MM.1S (cell line): ENCODE data around the gene PCSK1N.
A peak's percentile ranks its signal among the peaks of the same experiment; 100 is the strongest.
"Not testable (repeated sequence)": the region's sequence is repeated elsewhere in the genome, so short reads cannot be mapped to it uniquely, and the experiment has no call there.

Experiments
- DNase-seq: peaks from one replicate; pipeline ENCODE4 v3.0.0-alpha.2; 2015
- H2AFZ ChIP-seq: fragments of 300-600 bp; sonication (generic); 2 replicates; pipeline ENCODE4 v1.6.0; 2016; ENCODE audit warnings: antibody characterized with exemption, low read length
- H3F3A ChIP-seq: fragments of 300-600 bp; sonication (generic); 2 replicates; pipeline ENCODE4 v1.6.1; 2016; ENCODE audit warnings: mild to moderate bottlenecking, antibody characterized with exemption, low read length, moderate library complexity, mixed read lengths; ENCODE audit not compliant: insufficient read depth
- H3K27ac ChIP-seq: fragments of 300-600 bp; sonication (generic); 2 replicates; pipeline ENCODE4 v1.5.1; 2016; ENCODE audit warnings: mild to moderate bottlenecking, low read length
- H3K27me3 ChIP-seq: fragments of 300-600 bp; sonication (generic); replicated peaks from 2 replicates; pipeline ENCODE4 v1.6.0; 2016; ENCODE audit warnings: low read length; ENCODE audit not compliant: insufficient read depth
- H3K36me3 ChIP-seq: fragments of 300-600 bp; sonication (generic); replicated peaks from 2 replicates; pipeline ENCODE4 v1.6.1; 2016; ENCODE audit warnings: mild to moderate bottlenecking, low read length, mixed read lengths; ENCODE audit not compliant: insufficient read depth
- H3K4me1 ChIP-seq: fragments of 300-600 bp; sonication (generic); 2 replicates; pipeline ENCODE4 v1.6.1; 2016; ENCODE audit warnings: low read length, mixed read lengths
- H3K4me2 ChIP-seq: fragments of 300-600 bp; sonication (generic); 2 replicates; pipeline ENCODE4 v1.6.0; 2016; ENCODE audit warnings: low read depth, low read length
- H3K4me3 ChIP-seq: fragments of 300-600 bp; sonication (generic); 2 replicates; pipeline ENCODE4 v1.5.1; 2016; ENCODE audit warnings: low read length, mixed read lengths
- H3K79me2 ChIP-seq: fragments of 300-600 bp; sonication (generic); 2 replicates; pipeline ENCODE4 v1.6.1; 2016; ENCODE audit warnings: mixed run types, low read length, mixed read lengths
- H3K9ac ChIP-seq: fragments of 300-600 bp; sonication (generic); 2 replicates; pipeline ENCODE4 v1.6.1; 2016; ENCODE audit warnings: low read length, mixed read lengths
- H3K9me2 ChIP-seq: fragments of 300-600 bp; sonication (generic); replicated peaks from 2 replicates; pipeline ENCODE4 v1.6.1; 2016; ENCODE audit warnings: mild to moderate bottlenecking, low read length, mixed read lengths; ENCODE audit not compliant: insufficient read depth
- H3K9me3 ChIP-seq: fragments of 300-600 bp; sonication (generic); replicated peaks from 2 replicates; pipeline ENCODE4 v1.6.1; 2016; ENCODE audit warnings: mild to moderate bottlenecking, low read length, mixed read lengths; ENCODE audit not compliant: insufficient read depth
- H4K20me1 ChIP-seq: fragments of 300-600 bp; sonication (generic); 2 replicates; pipeline ENCODE4 v1.6.1; 2016; ENCODE audit warnings: mild to moderate bottlenecking, low read length, moderate library complexity, mixed read lengths; ENCODE audit not compliant: insufficient read depth
- EZH2 ChIP-seq: fragments of 300-600 bp; sonication (generic); optimal IDR thresholded peaks from 2 replicates; pipeline ENCODE3; 2017; ENCODE audit warnings: low read depth, mild to moderate bottlenecking, antibody characterized with exemption, low read length, mixed read lengths
- EZH2phosphoT487 ChIP-seq: fragments of 300-600 bp; sonication (generic); IDR thresholded peaks from 2 replicates; pipeline ENCODE4 v1.6.1; 2018; ENCODE audit warnings: antibody characterized with exemption, low read length
- TF ChIP-seq, protein P1 (sequence below): fragments of 300-600 bp; sonication (generic); IDR thresholded peaks from 2 replicates; pipeline ENCODE4 v1.5.1; 2016; ENCODE audit warnings: antibody characterized with exemption, low read length, mixed read lengths

Gene PCSK1N

DNA sequence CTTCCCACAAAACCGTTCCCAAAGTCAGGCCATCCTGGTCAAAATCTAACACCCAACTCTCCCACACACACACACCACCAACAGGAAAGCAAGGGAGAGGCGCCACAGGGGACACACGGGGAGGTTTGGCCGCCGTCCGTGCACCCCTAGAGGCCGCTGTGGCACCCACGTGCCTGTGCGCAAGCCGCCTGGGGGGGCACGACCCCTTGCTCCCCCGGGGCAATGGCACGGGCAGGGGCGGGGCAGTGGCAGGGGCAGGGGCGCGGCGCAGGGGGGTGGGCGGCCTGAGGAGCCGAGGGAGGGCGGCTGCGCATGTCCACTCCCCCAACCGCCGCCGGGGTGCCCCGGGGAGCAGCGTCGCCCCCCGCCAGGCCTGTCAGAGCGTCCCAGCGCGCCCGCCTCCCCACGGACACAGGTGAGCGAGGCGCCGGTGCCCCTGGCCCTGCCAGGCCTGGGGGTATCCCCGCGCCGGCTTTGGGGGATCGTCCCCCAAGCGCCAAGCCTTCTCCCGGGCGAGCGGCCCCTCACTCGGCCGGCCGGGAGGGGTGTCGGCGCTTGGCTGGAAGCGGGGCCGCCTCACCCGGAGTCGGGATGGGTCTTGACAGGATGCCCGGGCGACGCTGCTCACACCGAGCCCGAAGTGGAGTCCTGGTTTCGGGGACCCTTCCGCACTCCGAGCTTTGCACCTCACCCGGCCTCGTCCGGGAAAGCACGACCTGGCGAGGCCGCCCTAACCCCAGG, 9.1 kb downstream of the PCSK1N start, which contains the start of gene ERAS:
TSS of gene ERAS (plus strand) at position 379 of the 741 bp plus-strand sequence. CDS start 2,611 bp downstream, outside the sequence.
- Histone ChIP-seq H3K4me3 (no peak within 1 kb of the TSS), H3K9me2 (no peaks in the 10 kb centered on the region)

DNA sequence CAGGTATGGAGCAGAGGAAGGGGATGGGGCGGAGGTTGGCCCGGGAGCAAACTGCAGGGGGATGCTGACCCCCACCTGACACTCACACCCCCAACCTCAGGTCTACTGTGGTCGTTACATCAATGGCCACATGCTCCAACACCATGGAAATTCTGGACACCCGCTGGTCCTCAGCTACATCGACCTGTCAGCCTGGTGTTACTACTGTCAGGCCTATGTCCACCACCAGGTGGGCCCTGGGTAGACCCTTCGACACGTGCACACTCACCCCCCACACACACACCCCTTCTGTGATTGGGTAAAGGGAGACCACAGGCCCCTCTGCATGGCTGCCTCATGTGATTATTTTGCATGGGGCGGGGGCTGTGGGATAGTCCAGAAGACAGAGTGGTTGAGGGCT, 11.3 kb downstream of the PCSK1N start:
- Histone ChIP-seq H3K4me3 (no peak overlapping the region), H3K9me3 (no peaks in the 10 kb centered on the region), H2AFZ (no peak overlapping the region), H3K27ac (no peak overlapping the region), H3K4me2 (no peak overlapping the region), H3K36me3 (no peaks in the 10 kb centered on the region), H4K20me1 (no peaks in the 10 kb centered on the region), H3K79me2 (no peaks in the 10 kb centered on the region), H3F3A (no peaks in the 10 kb centered on the region), H3K27me3 (no peaks in the 10 kb centered on the region), H3K4me1 (no peaks in the 10 kb centered on the region), H3K9ac (no peak overlapping the region), H3K9me2 (no peaks in the 10 kb centered on the region)
- no peak for DNase-seq
- TF ChIP-seq, protein P1, sequence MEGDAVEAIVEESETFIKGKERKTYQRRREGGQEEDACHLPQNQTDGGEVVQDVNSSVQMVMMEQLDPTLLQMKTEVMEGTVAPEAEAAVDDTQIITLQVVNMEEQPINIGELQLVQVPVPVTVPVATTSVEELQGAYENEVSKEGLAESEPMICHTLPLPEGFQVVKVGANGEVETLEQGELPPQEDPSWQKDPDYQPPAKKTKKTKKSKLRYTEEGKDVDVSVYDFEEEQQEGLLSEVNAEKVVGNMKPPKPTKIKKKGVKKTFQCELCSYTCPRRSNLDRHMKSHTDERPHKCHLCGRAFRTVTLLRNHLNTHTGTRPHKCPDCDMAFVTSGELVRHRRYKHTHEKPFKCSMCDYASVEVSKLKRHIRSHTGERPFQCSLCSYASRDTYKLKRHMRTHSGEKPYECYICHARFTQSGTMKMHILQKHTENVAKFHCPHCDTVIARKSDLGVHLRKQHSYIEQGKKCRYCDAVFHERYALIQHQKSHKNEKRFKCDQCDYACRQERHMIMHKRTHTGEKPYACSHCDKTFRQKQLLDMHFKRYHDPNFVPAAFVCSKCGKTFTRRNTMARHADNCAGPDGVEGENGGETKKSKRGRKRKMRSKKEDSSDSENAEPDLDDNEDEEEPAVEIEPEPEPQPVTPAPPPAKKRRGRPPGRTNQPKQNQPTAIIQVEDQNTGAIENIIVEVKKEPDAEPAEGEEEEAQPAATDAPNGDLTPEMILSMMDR, result no peak
- TF ChIP-seq EZH2phosphoT487, result no peak
- TF ChIP-seq EZH2, result no peak

More for the DNA sequence above, 9.1 kb downstream of the PCSK1N start, which contains the start of gene ERAS:
- no peak within 1 kb of the TSS for H3K27ac ChIP-seq
- peak within 1 kb of the TSS; percentile 34; the same call in 1 of the 2 replicates for H3K4me2 ChIP-seq
- H2AFZ ChIP-seq, result no peak within 1 kb of the TSS
- no peak within 1 kb of the TSS for H3K9ac ChIP-seq
- no peaks in the 10 kb centered on the region for H3K79me2 ChIP-seq
- no peak for TF ChIP-seq EZH2
- TF ChIP-seq, protein P1, result peak; percentile 46
- H3K27me3 ChIP-seq, result no peaks in the 10 kb centered on the region
- H3K4me1 ChIP-seq, result no peaks in the 10 kb centered on the region
- no peaks in the 10 kb centered on the region for H3F3A ChIP-seq
- DNase-seq, result peak; percentile 19
- H3K36me3 ChIP-seq, result no peaks in the 10 kb centered on the region
- no peaks in the 10 kb centered on the region for H3K9me3 ChIP-seq
- no peaks in the 10 kb centered on the region for H4K20me1 ChIP-seq

DNA sequence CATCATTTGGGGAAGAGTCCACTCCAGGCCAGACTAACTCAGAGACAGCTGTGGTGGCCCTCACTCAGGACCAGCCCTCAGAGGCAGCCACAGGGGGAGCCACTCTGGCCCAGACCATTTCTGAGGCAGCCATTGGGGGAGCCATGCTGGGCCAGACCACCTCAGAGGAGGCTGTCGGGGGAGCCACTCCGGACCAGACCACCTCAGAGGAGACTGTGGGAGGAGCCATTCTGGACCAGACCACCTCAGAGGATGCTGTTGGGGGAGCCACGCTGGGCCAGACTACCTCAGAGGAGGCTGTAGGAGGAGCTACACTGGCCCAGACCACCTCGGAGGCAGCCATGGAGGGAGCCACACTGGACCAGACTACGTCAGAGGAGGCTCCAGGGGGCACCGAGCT, 12.4 kb downstream of the PCSK1N start:
- H3K36me3 ChIP-seq, result no peaks in the 10 kb centered on the region
- H3K4me3 ChIP-seq, result no peak overlapping the region
- no peaks in the 10 kb centered on the region for H4K20me1 ChIP-seq
- H3K4me2 ChIP-seq, result no peak overlapping the region
- H3K27ac ChIP-seq, result no peak overlapping the region
- no peaks in the 10 kb centered on the region for H3K4me1 ChIP-seq
- H3K79me2 ChIP-seq, result no peaks in the 10 kb centered on the region
- no peak for DNase-seq
- TF ChIP-seq, protein P1, result no peak
- TF ChIP-seq EZH2 (no peak), EZH2phosphoT487 (no peak)
- H2AFZ ChIP-seq, result no peak overlapping the region
- no peaks in the 10 kb centered on the region for H3F3A ChIP-seq
- no peak overlapping the region for H3K9ac ChIP-seq
- no peaks in the 10 kb centered on the region for H3K9me3 ChIP-seq
- no peaks in the 10 kb centered on the region for H3K9me2 ChIP-seq
- H3K27me3 ChIP-seq, result no peaks in the 10 kb centered on the region

DNA sequence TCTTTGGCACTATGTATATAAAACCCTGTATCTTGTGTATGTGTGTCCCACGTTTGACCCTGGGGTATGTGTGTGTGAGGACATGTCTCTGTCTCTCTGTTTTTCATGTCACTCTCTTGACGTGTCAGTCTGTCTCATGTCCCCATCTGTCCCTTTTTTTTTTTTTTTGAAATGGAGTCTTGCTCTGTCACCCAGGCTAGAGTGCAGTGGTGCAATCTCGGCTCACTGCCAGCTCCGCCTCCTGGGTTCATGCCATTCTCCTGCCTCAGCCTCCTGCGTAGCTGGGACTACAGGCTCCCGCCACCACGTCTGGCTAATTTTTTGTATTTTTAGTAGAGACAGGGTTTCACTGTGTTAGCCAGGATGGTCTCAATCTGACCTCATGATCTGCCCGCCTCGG, 16.0 kb downstream of the PCSK1N start:
- not testable (repeated sequence) for H3K27ac ChIP-seq, H3K4me2 ChIP-seq, H3K9me3 ChIP-seq, H3K27me3 ChIP-seq, H3F3A ChIP-seq, H3K9me2 ChIP-seq, H3K79me2 ChIP-seq, H2AFZ ChIP-seq, H3K9ac ChIP-seq, H4K20me1 ChIP-seq, DNase-seq, H3K4me3 ChIP-seq, H3K36me3 ChIP-seq, H3K4me1 ChIP-seq
